Measurements from ENCODE around the gene AP1B1.

AP1B1 gene

DNA sequence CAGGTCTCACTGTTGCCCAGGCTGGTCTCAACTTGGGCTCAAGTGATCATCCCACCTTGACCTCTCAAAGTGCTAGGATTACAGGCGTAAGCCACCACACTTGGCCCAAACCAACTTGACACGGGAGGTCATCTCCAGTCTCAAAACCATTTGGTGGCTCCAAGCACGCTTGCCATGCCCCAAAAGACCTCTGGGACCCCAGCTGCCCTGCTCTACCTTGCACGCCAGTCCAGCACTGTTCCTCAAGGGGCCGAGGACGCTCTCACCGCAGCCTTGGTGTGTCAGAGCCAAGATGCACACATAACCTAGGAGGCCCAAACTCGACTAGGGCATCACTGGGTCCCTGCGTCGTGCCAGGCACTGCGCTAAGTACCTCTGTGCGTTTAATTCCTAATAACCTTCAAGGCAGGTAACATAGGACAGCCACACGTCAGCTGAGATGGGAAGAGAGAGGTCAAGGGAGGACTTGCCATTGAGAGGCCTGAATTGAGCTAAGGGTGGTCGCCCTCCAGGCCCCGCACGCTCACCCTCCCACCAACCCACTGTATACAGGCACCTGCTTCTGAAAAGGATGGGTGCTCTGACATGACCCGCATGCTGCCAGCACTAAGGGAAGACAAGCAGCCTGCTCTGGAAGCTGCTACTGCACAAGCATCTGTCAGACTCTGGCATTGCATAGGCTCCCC, 86.5 kb downstream of the AP1B1 start:
- Histone ChIP-seq H3K27me3 (ENCODE audit: insufficient read depth, insufficient read length) (no peaks in the 10 kb centered on the region), H3K9me3 (ENCODE audit: insufficient read depth, low read length) (no peaks in the 10 kb centered on the region), H3K9ac (ENCODE audit: insufficient read length, low read depth) (no peak overlapping the region), H3K36me3 (ENCODE audit: insufficient read depth, insufficient read length, low read length) (peaks cover 35% of the 10 kb centered on the region), H3K4me1 (ENCODE audit: insufficient read depth, insufficient read length) (peaks cover 8% of the 10 kb centered on the region), H3K4me3 (ENCODE audit: insufficient read length, low read depth) (no peak overlapping the region)
- TF ChIP-seq YY1 (IDR thresholded peaks at IDR 0.05; ENCODE audit: insufficient read depth, insufficient read length) = no peak
- TF ChIP-seq ZNF274 (IDR thresholded peaks at IDR 0.05; ENCODE audit: low read depth, low read length) = no peak
- TF ChIP-seq SUZ12 (IDR thresholded peaks at IDR 0.05; ENCODE audit: extremely low read depth, insufficient read depth, insufficient read length) = no peak
- no peak for DNase-seq (ENCODE audit: low read depth, low spot score)

- H3K9me3 ChIP-seq (ENCODE audit: insufficient read depth, low read length) = no peaks in the 10 kb centered on the region
- H3K4me3 ChIP-seq (ENCODE audit: insufficient read length, low read depth) = no peak overlapping the region
- DNase-seq (ENCODE audit: low read depth, low spot score) = no peak
- no peaks in the 10 kb centered on the region for H3K27me3 ChIP-seq (ENCODE audit: insufficient read depth, insufficient read length)
- peaks cover 8% of the 10 kb centered on the region for H3K4me1 ChIP-seq (ENCODE audit: insufficient read depth, insufficient read length)
- peaks cover 44% of the 10 kb centered on the region for H3K36me3 ChIP-seq (ENCODE audit: insufficient read depth, insufficient read length, low read length)
- TF ChIP-seq SUZ12 (IDR thresholded peaks at IDR 0.05; ENCODE audit: extremely low read depth, insufficient read depth, insufficient read length) (no peak), ZNF274 (IDR thresholded peaks at IDR 0.05; ENCODE audit: low read depth, low read length) (no peak), YY1 (IDR thresholded peaks at IDR 0.05; ENCODE audit: insufficient read depth, insufficient read length) (no peak)
- no peak overlapping the region for H3K9ac ChIP-seq (ENCODE audit: insufficient read length, low read depth)
Observed at GRCh38 chr22:29300807-29301601, 87.4 kb downstream of the AP1B1 start.

DNA sequence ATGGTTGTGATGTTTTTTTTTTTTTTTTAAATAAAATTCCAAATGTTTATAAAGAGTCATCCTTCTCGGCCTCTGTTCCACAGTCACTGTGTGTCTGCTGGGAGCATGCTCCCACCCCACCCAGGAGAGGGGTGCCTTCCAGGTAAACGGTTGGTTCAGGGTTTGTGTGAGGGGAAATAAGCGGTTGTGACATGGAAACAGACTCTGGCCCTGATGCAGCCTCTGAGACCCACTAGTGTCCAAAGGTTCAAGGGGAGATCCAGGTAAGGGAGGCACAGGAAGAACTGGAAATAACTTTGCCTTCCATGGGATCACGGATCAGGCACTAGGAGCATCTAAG, 87.9 kb downstream of the AP1B1 start:
- Histone ChIP-seq H3K9me3 (ENCODE audit: insufficient read depth, low read length) (no peaks in the 10 kb centered on the region), H3K27me3 (ENCODE audit: insufficient read depth, insufficient read length) (no peaks in the 10 kb centered on the region), H3K4me3 (ENCODE audit: insufficient read length, low read depth) (no peak overlapping the region), H3K9ac (ENCODE audit: insufficient read length, low read depth) (no peak overlapping the region), H3K4me1 (ENCODE audit: insufficient read depth, insufficient read length) (peaks cover 5% of the 10 kb centered on the region), H3K36me3 (ENCODE audit: insufficient read depth, insufficient read length, low read length) (peaks cover 50% of the 10 kb centered on the region)
- no peak for TF ChIP-seq SUZ12 (IDR thresholded peaks at IDR 0.05; ENCODE audit: extremely low read depth, insufficient read depth, insufficient read length)
- no peak for TF ChIP-seq YY1 (IDR thresholded peaks at IDR 0.05; ENCODE audit: insufficient read depth, insufficient read length)
- TF ChIP-seq ZNF274 (IDR thresholded peaks at IDR 0.05; ENCODE audit: low read depth, low read length) = no peak
- no peak for DNase-seq (ENCODE audit: low read depth, low spot score)

GRCh38 chr22:29299136-29299900, 89.1 kb downstream of the AP1B1 start:
- Histone ChIP-seq H3K27me3 (ENCODE audit: insufficient read depth, insufficient read length) (no peaks in the 10 kb centered on the region), H3K4me1 (ENCODE audit: insufficient read depth, insufficient read length) (no peaks in the 10 kb centered on the region), H3K36me3 (ENCODE audit: insufficient read depth, insufficient read length, low read length) (peaks cover 60% of the 10 kb centered on the region), H3K9ac (ENCODE audit: insufficient read length, low read depth) (no peak overlapping the region), H3K4me3 (ENCODE audit: insufficient read length, low read depth) (no peak overlapping the region), H3K9me3 (ENCODE audit: insufficient read depth, low read length) (no peaks in the 10 kb centered on the region)
- DNase-seq (ENCODE audit: low read depth, low spot score) = no peak
- TF ChIP-seq SUZ12 (IDR thresholded peaks at IDR 0.05; ENCODE audit: extremely low read depth, insufficient read depth, insufficient read length) (no peak), YY1 (IDR thresholded peaks at IDR 0.05; ENCODE audit: insufficient read depth, insufficient read length) (no peak), ZNF274 (IDR thresholded peaks at IDR 0.05; ENCODE audit: low read depth, low read length) (no peak)

DNA sequence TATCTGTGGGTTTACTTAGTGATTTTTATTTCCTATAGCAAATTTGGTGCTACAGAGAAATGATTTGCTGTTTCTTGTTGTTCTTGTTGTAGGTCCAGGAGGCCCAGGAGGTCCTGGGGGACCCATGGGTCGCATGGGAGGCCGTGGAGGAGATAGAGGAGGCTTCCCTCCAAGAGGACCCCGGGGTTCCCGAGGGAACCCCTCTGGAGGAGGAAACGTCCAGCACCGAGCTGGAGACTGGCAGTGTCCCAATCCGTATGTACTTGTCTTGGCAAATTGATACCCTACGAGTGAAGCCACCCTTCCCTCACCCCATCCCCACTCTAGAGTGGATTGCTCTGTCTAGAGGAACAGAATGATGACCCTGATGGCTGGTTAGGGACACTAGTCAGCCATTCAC, 89.7 kb downstream of the AP1B1 start:
- Histone ChIP-seq H3K9me3 (ENCODE audit: insufficient read depth, low read length) (no peaks in the 10 kb centered on the region), H3K27me3 (ENCODE audit: insufficient read depth, insufficient read length) (no peaks in the 10 kb centered on the region), H3K4me3 (ENCODE audit: insufficient read length, low read depth) (no peak overlapping the region), H3K4me1 (ENCODE audit: insufficient read depth, insufficient read length) (no peaks in the 10 kb centered on the region), H3K36me3 (ENCODE audit: insufficient read depth, insufficient read length, low read length) (peaks cover 64% of the 10 kb centered on the region), H3K9ac (ENCODE audit: insufficient read length, low read depth) (no peak overlapping the region)
- no peak for DNase-seq (ENCODE audit: low read depth, low spot score)
- TF ChIP-seq SUZ12 (IDR thresholded peaks at IDR 0.05; ENCODE audit: extremely low read depth, insufficient read depth, insufficient read length) = no peak
- no peak for TF ChIP-seq ZNF274 (IDR thresholded peaks at IDR 0.05; ENCODE audit: low read depth, low read length)
- no peak for TF ChIP-seq YY1 (IDR thresholded peaks at IDR 0.05; ENCODE audit: insufficient read depth, insufficient read length)

DNA sequence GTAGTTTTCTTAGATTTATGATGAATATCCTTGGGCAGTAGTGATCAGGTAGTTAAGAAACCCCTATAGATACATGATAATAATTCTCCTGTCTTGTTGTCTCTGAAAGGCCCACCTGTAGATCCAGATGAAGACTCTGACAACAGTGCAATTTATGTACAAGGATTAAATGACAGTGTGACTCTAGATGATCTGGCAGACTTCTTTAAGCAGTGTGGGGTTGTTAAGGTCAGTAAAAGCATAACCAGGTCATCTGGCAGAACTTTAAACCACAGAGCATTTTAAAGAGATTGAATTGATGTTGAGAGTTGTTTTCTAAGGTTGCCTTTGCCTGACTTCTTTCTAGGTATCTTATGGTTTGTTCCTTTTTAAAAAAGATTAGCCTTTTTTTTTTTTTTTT, 96.0 kb downstream of the AP1B1 start:
- Histone ChIP-seq H3K9me3 (ENCODE audit: insufficient read depth, low read length) (no peaks in the 10 kb centered on the region), H3K27me3 (ENCODE audit: insufficient read depth, insufficient read length) (no peaks in the 10 kb centered on the region), H3K36me3 (ENCODE audit: insufficient read depth, insufficient read length, low read length) (peaks cover 96% of the 10 kb centered on the region), H3K4me3 (ENCODE audit: insufficient read length, low read depth) (no peak overlapping the region), H3K9ac (ENCODE audit: insufficient read length, low read depth) (no peak overlapping the region), H3K4me1 (ENCODE audit: insufficient read depth, insufficient read length) (no peaks in the 10 kb centered on the region)
- no peak for TF ChIP-seq ZNF274 (IDR thresholded peaks at IDR 0.05; ENCODE audit: low read depth, low read length)
- TF ChIP-seq SUZ12 (IDR thresholded peaks at IDR 0.05; ENCODE audit: extremely low read depth, insufficient read depth, insufficient read length) = no peak
- no peak for TF ChIP-seq YY1 (IDR thresholded peaks at IDR 0.05; ENCODE audit: insufficient read depth, insufficient read length)
- no peak for DNase-seq (ENCODE audit: low read depth, low spot score)

DNA sequence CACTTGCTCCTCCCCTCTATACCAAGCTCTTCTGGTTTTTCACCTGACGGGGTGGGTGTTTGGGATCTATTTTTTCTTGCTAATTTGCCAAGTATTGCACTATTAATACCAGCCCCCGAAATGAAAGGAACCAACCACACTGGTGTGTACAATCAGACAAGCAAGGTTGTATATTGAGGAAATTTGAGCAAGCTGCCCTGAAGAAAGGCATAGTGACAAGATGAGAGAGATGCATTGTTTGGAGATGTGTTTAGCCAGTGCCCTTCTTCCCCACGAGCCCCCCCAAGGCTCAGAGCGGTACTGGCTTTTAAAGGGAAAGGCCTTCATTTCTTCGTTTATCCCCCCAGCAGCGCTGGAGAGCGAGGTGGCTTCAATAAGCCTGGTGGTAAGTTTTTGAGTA, 97.2 kb downstream of the AP1B1 start:
- TF ChIP-seq SUZ12 (IDR thresholded peaks at IDR 0.05; ENCODE audit: extremely low read depth, insufficient read depth, insufficient read length) (no peak), ZNF274 (IDR thresholded peaks at IDR 0.05; ENCODE audit: low read depth, low read length) (no peak), YY1 (IDR thresholded peaks at IDR 0.05; ENCODE audit: insufficient read depth, insufficient read length) (no peak)
- Histone ChIP-seq H3K36me3 (ENCODE audit: insufficient read depth, insufficient read length, low read length) (peaks cover 94% of the 10 kb centered on the region), H3K4me1 (ENCODE audit: insufficient read depth, insufficient read length) (no peaks in the 10 kb centered on the region), H3K9me3 (ENCODE audit: insufficient read depth, low read length) (no peaks in the 10 kb centered on the region), H3K4me3 (ENCODE audit: insufficient read length, low read depth) (no peak overlapping the region), H3K27me3 (ENCODE audit: insufficient read depth, insufficient read length) (no peaks in the 10 kb centered on the region), H3K9ac (ENCODE audit: insufficient read length, low read depth) (no peak overlapping the region)
- DNase-seq (ENCODE audit: low read depth, low spot score) = no peak

All from NT2/D1 (cell line).